SU-DHL-6 (cell line): ENCODE measurements around the gene EIF4EBP2.

Experiments
- H2AFZ ChIP-seq: fragments of 200-600 bp; sonication (generic); 2 replicates; pipeline ENCODE4 v1.6.1; 2014; ENCODE audit warnings: low read depth, mild to moderate bottlenecking, moderate library complexity, mixed read lengths, antibody characterized with exemption, low read length; ENCODE audit not compliant: severe bottlenecking
- H3F3A ChIP-seq: fragments of 200-600 bp; shearing (Covaris generic); 2 replicates; pipeline ENCODE4 v1.6.0; 2016; ENCODE audit warnings: antibody characterized with exemption, mild to moderate bottlenecking; ENCODE audit not compliant: insufficient read depth
- H3K27ac ChIP-seq: fragments of 200-600 bp; sonication (generic); 2 replicates; pipeline ENCODE4 v1.5.1; 2016; ENCODE audit warnings: low read depth, mild to moderate bottlenecking, low read length, moderate library complexity, mixed read lengths
- H3K27me3 ChIP-seq: fragments of 200-600 bp; sonication (generic), shearing (Covaris generic); 2 replicates; pipeline ENCODE4 v1.6.0; 2014; ENCODE audit warnings: mild to moderate bottlenecking, low read length
- H3K36me3 ChIP-seq: fragments of 200-600 bp; sonication (generic); 2 replicates; pipeline ENCODE4 v1.6.1; 2014; ENCODE audit warnings: mild to moderate bottlenecking, low read length, mixed read lengths
- H3K4me2 ChIP-seq: fragments of 300-600, 200-600 bp; shearing (Covaris generic), sonication (generic); 2 replicates; pipeline ENCODE4 v1.6.0; 2014; ENCODE audit warnings: low read length, low read depth, mild to moderate bottlenecking; ENCODE audit not compliant: poor library complexity, severe bottlenecking
- H3K4me3 ChIP-seq: fragments of 200-600 bp; sonication (generic); 2 replicates; pipeline ENCODE4 v1.5.1; 2014; ENCODE audit warnings: antibody characterized with exemption, low read length, mild to moderate bottlenecking, mixed read lengths; ENCODE audit not compliant: insufficient read depth, poor library complexity, severe bottlenecking
- H3K79me2 ChIP-seq: fragments of 200-600 bp; sonication (generic); 2 replicates; pipeline ENCODE4 v1.6.1; 2014; ENCODE audit warnings: mild to moderate bottlenecking, low read length, moderate library complexity; ENCODE audit not compliant: insufficient read depth
- H3K9ac ChIP-seq: fragments of 200-600 bp; sonication (generic); 2 replicates; pipeline ENCODE4 v1.7.0; 2014; ENCODE audit warnings: mild to moderate bottlenecking, low read length
- H3K9me2 ChIP-seq: fragments of 200-600 bp; sonication (generic); replicated peaks from 2 replicates; pipeline ENCODE4 v1.6.1; 2014; ENCODE audit warnings: low read length; ENCODE audit not compliant: insufficient read depth
- H3K9me3 ChIP-seq: fragments of 200-600 bp; sonication (generic); 2 replicates; pipeline ENCODE4 v1.6.1; 2014; ENCODE audit warnings: low read length, mixed read lengths; ENCODE audit not compliant: insufficient read depth
- H4K20me1 ChIP-seq: fragments of 200-600 bp; sonication (generic); 2 replicates; pipeline ENCODE4 v1.6.1; 2014; ENCODE audit warnings: low read depth, mild to moderate bottlenecking, antibody characterized with exemption, low read length, moderate library complexity, mixed read lengths
- CTCF ChIP-seq: fragments of 200-600 bp; sonication (generic); IDR thresholded peaks from one replicate; pipeline ENCODE4 v1.5.1; 2017; ENCODE audit warnings: antibody characterized with exemption, mild to moderate bottlenecking, low read length, moderate library complexity; ENCODE audit not compliant: insufficient read depth, poor library complexity, severe bottlenecking
- EZH2phosphoT487 ChIP-seq: fragments of 200-600 bp; sonication (generic), shearing (Covaris generic); conservative IDR thresholded peaks from 2 replicates; pipeline ENCODE4 v1.6.1; 2018; ENCODE audit warnings: mild to moderate bottlenecking, antibody characterized with exemption, low read length, moderate library complexity, mixed read lengths

Gene EIF4EBP2

GRCh38 chr10:70459061-70459773 lies 55.3 kb downstream of the EIF4EBP2 start:
- H3K9me3 ChIP-seq, result no peaks in the 10 kb centered on the region
- H3K27ac ChIP-seq, result no peak overlapping the region
- H4K20me1 ChIP-seq, result no peaks in the 10 kb centered on the region
- no peaks in the 10 kb centered on the region for H3K27me3 ChIP-seq
- no peak overlapping the region for H3K4me3 ChIP-seq
- H3K36me3 ChIP-seq, result no peaks in the 10 kb centered on the region
- no peak overlapping the region for H3K9ac ChIP-seq
- TF ChIP-seq EZH2phosphoT487 (no peak), CTCF (no peak)
- no peak overlapping the region for H3K4me2 ChIP-seq
- no peaks in the 10 kb centered on the region for H3F3A ChIP-seq
- no peaks in the 10 kb centered on the region for H3K79me2 ChIP-seq
- H3K9me2 ChIP-seq, result no peaks in the 10 kb centered on the region
- no peak overlapping the region for H2AFZ ChIP-seq

GRCh38 chr10:70459774-70460490 lies 56.0 kb downstream of the EIF4EBP2 start:
- Histone ChIP-seq H3K9me3 (no peaks in the 10 kb centered on the region), H3F3A (no peaks in the 10 kb centered on the region), H3K4me3 (no peak overlapping the region), H3K27ac (no peak overlapping the region), H4K20me1 (no peaks in the 10 kb centered on the region), H3K79me2 (no peaks in the 10 kb centered on the region), H2AFZ (no peak overlapping the region), H3K9ac (no peak overlapping the region), H3K9me2 (no peaks in the 10 kb centered on the region), H3K4me2 (no peak overlapping the region), H3K27me3 (no peaks in the 10 kb centered on the region), H3K36me3 (no peaks in the 10 kb centered on the region)
- TF ChIP-seq EZH2phosphoT487, result no peak
- no peak for TF ChIP-seq CTCF

GRCh38 chr10:70461397-70462348 lies 57.7 kb downstream of the EIF4EBP2 start:
- H3K4me2 ChIP-seq, result no peak overlapping the region
- H3K9me2 ChIP-seq, result no peaks in the 10 kb centered on the region
- no peaks in the 10 kb centered on the region for H3K36me3 ChIP-seq
- H3K9ac ChIP-seq, result no peak overlapping the region
- H3K27ac ChIP-seq, result no peak overlapping the region
- no peaks in the 10 kb centered on the region for H3K27me3 ChIP-seq
- no peak overlapping the region for H3K4me3 ChIP-seq
- H2AFZ ChIP-seq, result no peak overlapping the region
- H3K79me2 ChIP-seq, result no peaks in the 10 kb centered on the region
- no peak for TF ChIP-seq EZH2phosphoT487
- peak; percentile 85 for TF ChIP-seq CTCF
- H3K9me3 ChIP-seq, result no peaks in the 10 kb centered on the region
- H4K20me1 ChIP-seq, result no peaks in the 10 kb centered on the region
- H3F3A ChIP-seq, result no peaks in the 10 kb centered on the region
